OCI-LY1 (cell line): ENCODE data around the gene MXI1.

Experiments used
- H2AFZ ChIP-seq: fragments of 200-600 bp; sonication (generic), shearing (Covaris generic); 2 replicates; pipeline ENCODE4 v1.6.0; 2014; ENCODE audit warnings: antibody characterized with exemption, mild to moderate bottlenecking, low read length
- H3F3A ChIP-seq: fragments of 200-600 bp; sonication (generic), shearing (Covaris generic); 2 replicates; pipeline ENCODE4 v1.6.0; 2014; ENCODE audit warnings: mild to moderate bottlenecking, antibody characterized with exemption, low read length, moderate library complexity; ENCODE audit not compliant: insufficient read depth
- H3K27ac ChIP-seq: fragments of 200-600 bp; sonication (generic); 2 replicates; pipeline ENCODE4 v1.5.1; 2014; ENCODE audit warnings: low read length, mixed run types, mild to moderate bottlenecking, low read depth; ENCODE audit not compliant: poor library complexity, severe bottlenecking
- H3K27me3 ChIP-seq: fragments of 200-600 bp; sonication (generic); 2 replicates; pipeline ENCODE4 v1.6.0; 2014; ENCODE audit warnings: antibody characterized with exemption, mild to moderate bottlenecking, low read length, moderate library complexity; ENCODE audit not compliant: insufficient read depth
- H3K36me3 ChIP-seq: fragments of 200-600 bp; sonication (generic); 2 replicates; pipeline ENCODE4 v1.6.1; 2014; ENCODE audit warnings: mild to moderate bottlenecking, antibody characterized with exemption, low read length, moderate library complexity, mixed read lengths; ENCODE audit not compliant: insufficient read depth
- H3K4me1 ChIP-seq: fragments of 200-600 bp; sonication (generic); 2 replicates; pipeline ENCODE4 v1.5.1; 2014; ENCODE audit warnings: mild to moderate bottlenecking, low read length, moderate library complexity; ENCODE audit not compliant: insufficient read depth, severe bottlenecking
- H3K4me2 ChIP-seq: fragments of 200-600 bp; sonication (generic), shearing (Covaris generic); 2 replicates; pipeline ENCODE4 v1.6.1; 2014; ENCODE audit warnings: low read length
- H3K4me3 ChIP-seq: fragments of 200-600 bp; sonication (generic); 2 replicates; pipeline ENCODE4 v1.5.1; 2014; ENCODE audit warnings: low read length, low read depth, mild to moderate bottlenecking, mixed read lengths; ENCODE audit not compliant: poor library complexity, severe bottlenecking
- H3K79me2 ChIP-seq: fragments of 200-600 bp; shearing (Covaris generic); 2 replicates; pipeline ENCODE4 v1.6.1; 2016; ENCODE audit warnings: mixed run types, low read length, mixed read lengths; ENCODE audit not compliant: insufficient read depth
- H3K9ac ChIP-seq: fragments of 200-600 bp; sonication (generic), shearing (Covaris generic); 2 replicates; pipeline ENCODE4 v1.6.1; 2014; ENCODE audit warnings: mild to moderate bottlenecking, low read length, mixed read lengths
- H3K9me2 ChIP-seq: fragments of 200-600 bp; sonication (generic), shearing (Covaris generic); 2 replicates; pipeline ENCODE4 v1.6.1; 2014; ENCODE audit warnings: low read depth, mild to moderate bottlenecking, low read length, mixed read lengths
- H3K9me3 ChIP-seq: fragments of 200-600 bp; shearing (Covaris generic); 2 replicates; pipeline ENCODE4 v1.6.1; 2014; ENCODE audit warnings: low read length, mixed read lengths
- H4K20me1 ChIP-seq: fragments of 200-600 bp; sonication (generic), shearing (Covaris generic); 2 replicates; pipeline ENCODE4 v1.6.0; 2016; ENCODE audit warnings: mild to moderate bottlenecking, low read length; ENCODE audit not compliant: insufficient read depth
- CTCF ChIP-seq: fragments of 200-600 bp; sonication (generic), shearing (Covaris generic); IDR thresholded peaks from 2 replicates; pipeline ENCODE4 v1.5.1; 2017; ENCODE audit warnings: mild to moderate bottlenecking, antibody characterized with exemption, low read length, moderate library complexity, mixed read lengths
- EZH2 ChIP-seq: fragments of 200-600 bp; sonication (generic), shearing (Covaris generic); IDR thresholded peaks from 2 replicates; pipeline ENCODE4 v1.8.0; 2017; ENCODE audit warnings: borderline replicate concordance, mixed run types, mild to moderate bottlenecking, antibody characterized with exemption, low read length, moderate library complexity, mixed read lengths

Gene MXI1

GRCh38 chr10:110168601-110169481 lies 38.6 kb upstream of the MXI1 start:
- no peak overlapping the region for H3K4me2 ChIP-seq
- no peaks in the 10 kb centered on the region for H3K9me3 ChIP-seq
- H3F3A ChIP-seq = no peaks in the 10 kb centered on the region
- H3K27me3 ChIP-seq = peaks cover 19% of the 10 kb centered on the region
- TF ChIP-seq EZH2 (no peak), CTCF (no peak)
- no peak overlapping the region for H3K27ac ChIP-seq
- no peak overlapping the region for H3K4me3 ChIP-seq
- H3K4me1 ChIP-seq = no peaks in the 10 kb centered on the region
- no peaks in the 10 kb centered on the region for H3K36me3 ChIP-seq
- no peaks in the 10 kb centered on the region for H3K79me2 ChIP-seq
- H3K9ac ChIP-seq = no peak overlapping the region
- H2AFZ ChIP-seq = no peak overlapping the region
- no peaks in the 10 kb centered on the region for H3K9me2 ChIP-seq
- no peaks in the 10 kb centered on the region for H4K20me1 ChIP-seq

- H3K9ac ChIP-seq = no peak overlapping the region
- TF ChIP-seq EZH2 (no peak), CTCF (no peak)
- H3F3A ChIP-seq = no peaks in the 10 kb centered on the region
- H4K20me1 ChIP-seq = no peaks in the 10 kb centered on the region
- no peak overlapping the region for H2AFZ ChIP-seq
- H3K36me3 ChIP-seq = no peaks in the 10 kb centered on the region
- no peaks in the 10 kb centered on the region for H3K79me2 ChIP-seq
- H3K9me3 ChIP-seq = no peaks in the 10 kb centered on the region
- H3K4me1 ChIP-seq = no peaks in the 10 kb centered on the region
- H3K27ac ChIP-seq = no peak overlapping the region
- no peak overlapping the region for H3K4me3 ChIP-seq
- no peaks in the 10 kb centered on the region for H3K9me2 ChIP-seq
- H3K4me2 ChIP-seq = no peak overlapping the region
- peaks cover 19% of the 10 kb centered on the region for H3K27me3 ChIP-seq
Measured at GRCh38 chr10:110169586-110169985, 37.8 kb upstream of the MXI1 start.

GRCh38 chr10:110170142-110170971 lies 37.0 kb upstream of the MXI1 start:
- Histone ChIP-seq H3K9ac (no peak overlapping the region), H3K79me2 (no peaks in the 10 kb centered on the region), H3K36me3 (no peaks in the 10 kb centered on the region), H3K27me3 (peaks cover 21% of the 10 kb centered on the region), H3F3A (no peaks in the 10 kb centered on the region), H2AFZ (no peak overlapping the region), H3K9me3 (no peaks in the 10 kb centered on the region), H3K4me2 (no peak overlapping the region), H3K27ac (no peak overlapping the region), H4K20me1 (no peaks in the 10 kb centered on the region), H3K4me3 (no peak overlapping the region), H3K4me1 (no peaks in the 10 kb centered on the region), H3K9me2 (no peaks in the 10 kb centered on the region)
- no peak for TF ChIP-seq CTCF
